ENCODE results near the gene VRK2.
A peak's percentile ranks its signal among the peaks of the same experiment; 100 is the strongest.

The VRK2 gene

GRCh38 chr2:58039170-58039611 is 7.4 kb upstream of the VRK2 start:
- no peak for TF ChIP-seq CTCF (IDR thresholded peaks at IDR 0.05; ENCODE audit: low read depth, low read length, missing control alignments)
- H3K4me3 ChIP-seq (ENCODE audit: low read depth, low read length) = no peak overlapping the region
- in situ Hi-C loops (cut with HindIII; ENCODE audit: low sequenced_read_pairs) = no loop called here
- DNase-seq (ENCODE audit: low read depth) = peak; percentile 43

GRCh38 chr2:58042486-58042970 is 4.1 kb upstream of the VRK2 start:
- H3K4me3 ChIP-seq (ENCODE audit: low read depth, low read length) = no peak overlapping the region
- peak; percentile 93 for DNase-seq (ENCODE audit: low read depth)
- in situ Hi-C loops (cut with HindIII; ENCODE audit: low sequenced_read_pairs) = no loop called here
- TF ChIP-seq CTCF (IDR thresholded peaks at IDR 0.05; ENCODE audit: low read depth, low read length, missing control alignments) = no peak

GRCh38 chr2:58044145-58044544 is 2.5 kb upstream of the VRK2 start:
- H3K4me3 ChIP-seq (ENCODE audit: low read depth, low read length) = no peak overlapping the region
- in situ Hi-C loops (cut with HindIII; ENCODE audit: low sequenced_read_pairs) = no loop called here
- TF ChIP-seq CTCF (IDR thresholded peaks at IDR 0.05; ENCODE audit: low read depth, low read length, missing control alignments) = no peak
- DNase-seq (ENCODE audit: low read depth) = no peak

- H3K4me3 ChIP-seq (ENCODE audit: low read depth, low read length) = peak overlapping the region; percentile 52
- in situ Hi-C loops (cut with HindIII; ENCODE audit: low sequenced_read_pairs) = no loop called here
- DNase-seq (ENCODE audit: low read depth) = no peak
- no peak for TF ChIP-seq CTCF (IDR thresholded peaks at IDR 0.05; ENCODE audit: low read depth, low read length, missing control alignments)
These were observed 849 bp upstream of the VRK2 start for GRCh38 chr2:58045580-58046334.

GRCh38 chr2:58046335-58046584 is 346 bp upstream of the VRK2 start:
- H3K4me3 ChIP-seq (ENCODE audit: low read depth, low read length) = peak overlapping the region; percentile 52
- in situ Hi-C loops (cut with HindIII; ENCODE audit: low sequenced_read_pairs) = no loop called here
- TF ChIP-seq CTCF (IDR thresholded peaks at IDR 0.05; ENCODE audit: low read depth, low read length, missing control alignments) = no peak
- DNase-seq (ENCODE audit: low read depth) = no peak

GRCh38 chr2:58047373-58047935 is 848 bp downstream of the VRK2 start:
- in situ Hi-C loops (cut with HindIII; ENCODE audit: low sequenced_read_pairs) = no loop called here
- DNase-seq (ENCODE audit: low read depth) = no peak
- H3K4me3 ChIP-seq (ENCODE audit: low read depth, low read length) = peak overlapping the region; percentile 52
- no peak for TF ChIP-seq CTCF (IDR thresholded peaks at IDR 0.05; ENCODE audit: low read depth, low read length, missing control alignments)

Data from astrocyte of the cerebellum (primary cell).